ENCODE results near the gene GREB1L. TPM values are rescaled to one million over a fixed set of nuclear protein-coding genes. Genes with fewer than 3 reads are reported as not detected.

The GREB1L gene
- total and polyA plus RNA-seq, 2 of the 13 experiments (the other 11 are each of a cell fraction or from before 2014, with no cell fraction given): 0.17 to 0.66 TPM

GRCh38 chr18:21342372-21342771 lies 100.3 kb downstream of the GREB1L start (continued):
- TF ChIP-seq, protein P1, sequence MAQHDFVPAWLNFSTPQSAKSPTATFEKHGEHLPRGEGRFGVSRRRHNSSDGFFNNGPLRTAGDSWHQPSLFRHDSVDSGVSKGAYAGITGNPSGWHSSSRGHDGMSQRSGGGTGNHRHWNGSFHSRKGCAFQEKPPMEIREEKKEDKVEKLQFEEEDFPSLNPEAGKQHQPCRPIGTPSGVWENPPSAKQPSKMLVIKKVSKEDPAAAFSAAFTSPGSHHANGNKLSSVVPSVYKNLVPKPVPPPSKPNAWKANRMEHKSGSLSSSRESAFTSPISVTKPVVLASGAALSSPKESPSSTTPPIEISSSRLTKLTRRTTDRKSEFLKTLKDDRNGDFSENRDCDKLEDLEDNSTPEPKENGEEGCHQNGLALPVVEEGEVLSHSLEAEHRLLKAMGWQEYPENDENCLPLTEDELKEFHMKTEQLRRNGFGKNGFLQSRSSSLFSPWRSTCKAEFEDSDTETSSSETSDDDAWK (CRISPR knock-in tag; IDR thresholded peaks at IDR 0.05): no peak

DNA sequence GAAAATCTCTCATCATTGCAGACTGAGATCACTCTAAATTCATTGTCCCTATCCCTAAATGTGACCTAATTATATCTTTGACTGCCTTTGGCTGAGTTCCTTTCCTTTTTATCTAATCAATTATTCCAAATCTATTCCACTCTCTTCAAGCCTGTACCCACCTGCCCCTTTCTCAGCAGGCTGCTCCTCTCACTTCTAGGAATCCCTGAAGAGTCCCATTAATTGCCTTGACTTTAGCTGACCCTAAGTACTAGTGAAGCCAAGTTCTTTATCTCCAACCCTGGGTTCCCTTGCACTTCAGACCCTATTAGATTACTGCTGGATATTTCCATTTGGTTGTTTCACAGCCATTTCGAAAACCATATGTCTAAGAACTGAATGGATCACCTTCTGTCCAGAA lies 102.8 kb downstream of the GREB1L start:
- TF ChIP-seq HOXA5 (CRISPR knock-in tag; IDR thresholded peaks at IDR 0.05) (no peak), SMAD3 (CRISPR knock-in tag; IDR thresholded peaks at IDR 0.05) (no peak), ZBTB46 (CRISPR knock-in tag; IDR thresholded peaks at IDR 0.05; ENCODE audit: borderline replicate concordance) (no peak), ARID5B (CRISPR knock-in tag; IDR thresholded peaks at IDR 0.05) (no peak)
- in situ Hi-C loops (cut with HindIII; ENCODE audit: extremely low pct_ligation_motif_present, low pct_unique_long_range_greater_than_20kb) (no loop called here), intact Hi-C loops (cut with micrococcal nuclease; ENCODE audit: unreplicated experiment) (no loop called here)
- no peak for ATAC-seq
- H3K4me1 ChIP-seq (ENCODE audit: insufficient read depth, low read length): no peaks in the 10 kb centered on the region
- no peak overlapping the region for H3K4me2 ChIP-seq (ENCODE audit: low read depth, low read length)
- 13% methylated on average over 1 of the region's 1 CpG for WGBS (ENCODE audit: low lambda C conversion rate)
- BruUV-seq (replicated peaks): no TSS peak
- no peaks in the 10 kb centered on the region; a peak in 1 of 5 replicates for H3K27me3 ChIP-seq (ENCODE audit: control insufficient read depth in 1 of 2, insufficient read depth in 2 of 2, low read length in 2 of 2)
- H3K4me3 ChIP-seq (replicated peaks in 1 of 3; ENCODE audit: insufficient read depth in 1 of 3, low read depth in 2 of 3, low read length in 3 of 3): no peak overlapping the region
- H2AFZ ChIP-seq (ENCODE audit: low read length): no peak overlapping the region
- H3K9ac ChIP-seq (ENCODE audit: insufficient read depth, low read depth, low read length): no peak overlapping the region
- ChIA-PET POLR2A (no interaction called here), CTCF (ENCODE audit: low intra/inter-chr PET ratio, low total read pairs) (no interaction called here)
- H3K9me3 ChIP-seq (ENCODE audit: low read length): no peaks in the 10 kb centered on the region
- no peaks in the 10 kb centered on the region for H3K79me2 ChIP-seq (ENCODE audit: insufficient read depth, low read length)
- no peaks in the 10 kb centered on the region for H4K20me1 ChIP-seq (ENCODE audit: insufficient read depth, low read length)
- no peaks in the 10 kb centered on the region for H3K36me3 ChIP-seq (replicated peaks in 1 of 2; ENCODE audit: control insufficient read depth in 1 of 2, insufficient read depth in 2 of 2, low read length in 2 of 2)
- H3K27ac ChIP-seq (ENCODE audit: extremely low read length, insufficient read depth, low read length): no peak overlapping the region
- no peak for DNase-seq (ENCODE audit: low spot score)
- FAIRE-seq: no peak

All from HepG2 (cell line).